Activated naive CD8-positive, alpha-beta T cell treated with anti-CD3 and anti-CD28 coated beads, Interleukin-2, amount 10 ng/mL, durations not matched to agents 7 days and 5 days (primary cell): ENCODE results near the gene MPP2. TPM values are rescaled to one million over a fixed set of nuclear protein-coding genes. Genes with fewer than 3 reads are reported as not detected.
A peak's percentile ranks its signal among the peaks of the same experiment; 100 is the strongest.
"Not testable (repeated sequence)": the region's sequence is repeated elsewhere in the genome, so short reads cannot be mapped to it uniquely, and the experiment has no call there.

Experiments
- ATAC-seq: fragments of 150-1000 bp; cut with Tn5 transposase; one replicate; pipeline ENCODE4 v1.10.0; 2021; ENCODE audit warnings: low read depth, moderate library complexity
- POLR2A ChIA-PET: fragments of 350-600 bp; sonication (Branson Sonifier 250); formaldehyde crosslinking; loops from one replicate; lab custom pipeline; 2021; ENCODE audit warnings: antibody characterized with exemption; lab: Charles Lee
- DNase-seq: peaks from one replicate; pipeline ENCODE4 v3.0.0; 2021
- H3K27ac Mint-ChIP-seq: one replicate; pipeline ENCODE4 v1.8.0; 2022; ENCODE audit warnings: mild to moderate bottlenecking, mixed read lengths
- H3K27me3 Mint-ChIP-seq: one replicate; pipeline ENCODE4 v1.8.0; 2022; ENCODE audit warnings: mild to moderate bottlenecking, moderate library complexity, mixed read lengths
- H3K36me3 Mint-ChIP-seq: one replicate; pipeline ENCODE4 v1.8.0; 2021; ENCODE audit warnings: mild to moderate bottlenecking, mixed read lengths
- H3K4me1 Mint-ChIP-seq: one replicate; pipeline ENCODE4 v1.8.0; 2021; ENCODE audit warnings: mixed read lengths
- H3K4me3 Mint-ChIP-seq: one replicate; pipeline ENCODE4 v1.8.0; 2022; ENCODE audit warnings: mild to moderate bottlenecking, moderate library complexity, mixed read lengths
- H3K9me3 Mint-ChIP-seq: one replicate; pipeline ENCODE4 v1.8.0; 2021; ENCODE audit warnings: mixed read lengths
- total RNA-seq, 2 experiments: library from RNA; stranded (reverse); gene quantifications; one replicate each; pipeline ENCODE4 v1.2.3, GENCODE V29; 2021

The MPP2 gene
- total RNA-seq, 2 experiments from 2014 or later, result 2.3 to 3.1 TPM

DNA sequence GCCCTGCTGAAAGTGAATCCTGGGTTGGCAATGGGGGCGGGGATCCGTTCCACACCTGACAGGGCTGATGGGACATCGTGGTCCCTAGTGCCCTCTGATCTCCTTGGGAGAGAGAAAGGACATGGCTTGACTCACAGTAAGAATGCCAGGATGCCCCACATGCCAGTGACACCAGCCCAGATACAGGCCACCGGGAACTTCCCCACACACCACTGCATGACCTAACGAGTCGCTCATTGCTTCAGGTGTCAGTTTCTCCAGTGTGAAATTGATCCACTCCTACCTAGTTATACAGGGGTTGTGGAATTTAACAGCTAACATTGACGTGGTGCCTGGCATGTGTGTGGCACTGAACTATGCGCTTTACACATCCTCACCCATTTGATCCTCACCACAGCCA, 52.8 kb downstream of the MPP2 start:
- Mint-ChIP-seq H3K36me3 (no peaks in the 10 kb centered on the region), H3K27ac (no peak overlapping the region), H3K9me3 (no peaks in the 10 kb centered on the region), H3K4me3 (no peak overlapping the region), H3K4me1 (no peaks in the 10 kb centered on the region), H3K27me3 (peaks cover 5% of the 10 kb centered on the region)
- ATAC-seq, result no peak
- DNase-seq, result no peak
- POLR2A ChIA-PET, result no interaction called here

DNA sequence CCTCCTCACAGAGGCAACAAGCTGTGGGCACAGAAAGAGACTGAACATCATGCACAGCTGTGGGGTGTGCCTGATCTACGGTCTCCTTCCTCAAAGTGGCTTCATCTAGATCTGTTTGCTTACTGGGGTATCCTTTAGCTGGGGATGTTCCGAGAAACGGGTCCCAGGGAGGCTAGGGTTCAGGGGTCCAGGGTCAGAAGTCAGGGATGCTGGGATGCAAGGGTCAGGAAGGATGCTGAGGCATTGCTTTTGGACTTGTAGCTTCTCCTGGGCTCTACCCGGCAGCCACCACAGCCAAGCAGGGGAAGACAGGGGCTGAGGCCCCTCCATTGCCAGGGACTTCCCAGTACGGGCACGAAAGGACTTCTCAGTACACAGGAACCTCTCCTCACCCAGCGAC, 53.8 kb downstream of the MPP2 start:
- Mint-ChIP-seq H3K4me3 (no peak overlapping the region), H3K9me3 (no peaks in the 10 kb centered on the region)

DNA sequence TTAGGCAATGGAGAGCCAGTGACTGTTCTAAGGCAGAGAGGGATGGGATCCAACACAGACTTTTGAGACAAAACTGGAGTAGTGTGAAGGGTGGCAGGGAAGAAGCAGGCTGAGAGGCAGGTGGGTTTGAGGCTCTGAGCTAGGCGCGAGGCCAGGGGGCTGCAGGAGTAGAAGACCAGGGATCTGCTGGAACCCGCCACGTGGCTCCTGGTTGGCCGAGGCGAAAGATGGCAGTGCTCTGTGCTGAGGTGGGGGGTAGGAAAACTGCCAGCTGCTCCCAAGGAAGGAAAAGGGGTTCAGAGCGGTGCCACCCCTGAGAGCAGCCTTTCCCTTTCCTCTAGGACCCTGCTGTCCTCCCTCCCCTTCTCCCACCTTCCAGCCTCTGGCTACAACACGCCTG, 54.8 kb downstream of the MPP2 start:
- no peaks in the 10 kb centered on the region for H3K4me1 Mint-ChIP-seq
- DNase-seq (no peak), ATAC-seq (no peak)
- POLR2A ChIA-PET, result no interaction called here
- no peak overlapping the region for H3K27ac Mint-ChIP-seq
- no peaks in the 10 kb centered on the region for H3K9me3 Mint-ChIP-seq
- no peaks in the 10 kb centered on the region for H3K36me3 Mint-ChIP-seq
- H3K4me3 Mint-ChIP-seq, result no peak overlapping the region
- no peaks in the 10 kb centered on the region for H3K27me3 Mint-ChIP-seq

More for the DNA sequence above, 53.8 kb downstream of the MPP2 start:
- DNase-seq (no peak), ATAC-seq (no peak)
- Mint-ChIP-seq H3K27ac (no peak overlapping the region), H3K4me1 (no peaks in the 10 kb centered on the region), H3K27me3 (no peaks in the 10 kb centered on the region), H3K36me3 (no peaks in the 10 kb centered on the region)
- POLR2A ChIA-PET, result no interaction called here

DNA sequence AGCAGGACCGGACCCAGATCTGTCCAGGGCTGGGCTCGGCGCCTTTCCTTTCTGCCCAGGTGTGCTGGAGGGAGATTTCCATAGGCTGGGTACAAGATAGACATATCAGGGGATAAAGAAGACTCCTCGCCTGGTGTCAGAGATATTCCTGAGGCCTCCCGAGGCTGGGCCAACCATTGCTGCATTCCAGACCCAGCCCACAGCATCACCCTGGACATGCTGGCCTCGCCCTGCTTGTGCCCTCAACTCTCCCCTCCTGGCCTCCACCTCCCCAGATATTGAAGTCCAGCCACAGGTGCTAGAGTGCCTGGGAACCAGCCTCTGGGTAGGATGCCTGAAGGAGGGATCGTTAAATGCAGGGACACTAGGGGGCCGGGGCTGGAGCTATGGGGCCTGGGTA, 58.2 kb downstream of the MPP2 start:
- no peaks in the 10 kb centered on the region for H3K27me3 Mint-ChIP-seq
- H3K27ac Mint-ChIP-seq, result no peak overlapping the region
- DNase-seq (no peak), ATAC-seq (no peak)
- peaks cover 3% of the 10 kb centered on the region for H3K4me1 Mint-ChIP-seq
- no peak overlapping the region for H3K4me3 Mint-ChIP-seq
- POLR2A ChIA-PET, result interaction anchor here (0.5 kb wide), 1 partner anchor 31 kb away, joined by 3 read pairs; no protein-coding TSS in a partner anchor
- no peaks in the 10 kb centered on the region for H3K36me3 Mint-ChIP-seq
- H3K9me3 Mint-ChIP-seq, result no peaks in the 10 kb centered on the region

DNA sequence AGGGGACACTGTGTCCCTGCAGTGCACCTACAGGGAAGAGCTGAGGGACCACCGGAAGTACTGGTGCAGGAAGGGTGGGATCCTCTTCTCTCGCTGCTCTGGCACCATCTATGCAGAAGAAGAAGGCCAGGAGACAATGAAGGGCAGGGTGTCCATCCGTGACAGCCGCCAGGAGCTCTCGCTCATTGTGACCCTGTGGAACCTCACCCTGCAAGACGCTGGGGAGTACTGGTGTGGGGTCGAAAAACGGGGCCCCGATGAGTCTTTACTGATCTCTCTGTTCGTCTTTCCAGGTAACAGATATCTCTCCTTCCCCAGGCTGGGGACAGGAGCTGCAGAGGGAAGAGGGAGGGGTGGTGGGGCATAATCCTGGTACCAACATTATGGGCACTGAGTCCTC, 58.7 kb downstream of the MPP2 start:
- Mint-ChIP-seq H3K4me1 (peaks cover 3% of the 10 kb centered on the region), H3K27ac (no peak overlapping the region), H3K36me3 (no peaks in the 10 kb centered on the region), H3K4me3 (no peak overlapping the region), H3K9me3 (no peaks in the 10 kb centered on the region), H3K27me3 (no peaks in the 10 kb centered on the region)
- POLR2A ChIA-PET, result interaction anchor here (0.5 kb wide), 1 partner anchor 31 kb away, joined by 3 read pairs; no protein-coding TSS in a partner anchor
- DNase-seq (no peak), ATAC-seq (no peak)

DNA sequence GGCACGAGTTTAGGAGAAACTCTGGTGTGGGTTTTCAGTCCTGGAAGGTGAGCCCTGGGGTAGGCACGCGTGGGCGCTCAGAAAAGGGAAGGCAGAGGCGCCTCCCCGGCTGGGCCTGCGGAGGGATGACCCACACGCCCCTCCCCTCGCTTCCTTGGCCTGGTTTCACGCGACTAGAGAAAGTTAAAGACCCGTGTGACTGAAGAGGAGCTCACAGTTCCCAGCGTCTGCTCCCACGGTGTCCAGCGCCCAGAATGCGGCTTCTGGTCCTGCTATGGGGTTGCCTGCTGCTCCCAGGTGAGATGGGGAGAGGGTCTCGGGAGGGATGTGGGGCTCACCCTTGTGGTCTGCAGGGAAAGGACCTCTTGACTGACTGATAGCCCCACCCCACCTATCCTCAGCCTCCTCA, 60.4 kb downstream of the MPP2 start, which contains the start of gene CD300LG:
TSS of gene CD300LG (plus strand) at position 214 of the 409 bp plus-strand sequence. CDS start at position 255, 41 bp downstream.
- ATAC-seq (no peak), DNase-seq (no peak)
- POLR2A ChIA-PET, result no interaction called here
- Mint-ChIP-seq H3K4me1 (peaks cover 3% of the 10 kb centered on the region), H3K27ac (no peak within 1 kb of the TSS), H3K4me3 (no peak within 1 kb of the TSS), H3K36me3 (no peaks in the 10 kb centered on the region), H3K27me3 (peaks cover 6% of the 10 kb centered on the region), H3K9me3 (no peaks in the 10 kb centered on the region)

DNA sequence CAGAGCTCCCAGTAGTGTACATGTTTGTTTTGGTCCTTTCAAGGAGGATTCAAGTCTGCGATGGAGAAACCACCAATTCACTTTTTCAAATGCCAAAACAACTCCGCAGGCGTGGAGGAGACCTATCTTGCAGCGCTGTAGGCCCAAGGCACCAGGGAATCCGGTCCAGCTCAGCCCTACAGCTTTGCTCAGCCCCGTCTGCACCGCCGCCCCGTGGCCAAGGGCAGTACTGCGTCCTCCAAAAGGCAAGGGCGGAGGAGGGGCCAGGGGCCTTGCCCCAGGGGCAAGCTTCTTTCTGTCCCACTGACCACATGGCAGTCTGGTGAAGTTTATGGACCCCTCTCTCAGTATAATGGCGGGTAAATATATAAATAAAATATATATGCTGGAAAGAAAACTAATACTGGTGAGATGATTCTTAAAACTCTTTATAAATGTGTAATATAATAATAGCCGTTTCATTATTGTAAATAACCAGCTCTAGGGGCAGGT, 61.1 kb downstream of the MPP2 start:
- DNase-seq (peak; percentile 87), ATAC-seq (peak; percentile 93)
- Mint-ChIP-seq H3K4me3 (no peak overlapping the region), H3K9me3 (no peaks in the 10 kb centered on the region), H3K4me1 (peaks cover 3% of the 10 kb centered on the region), H3K27me3 (peaks cover 8% of the 10 kb centered on the region), H3K36me3 (no peaks in the 10 kb centered on the region), H3K27ac (no peak overlapping the region)
- POLR2A ChIA-PET, result no interaction called here

DNA sequence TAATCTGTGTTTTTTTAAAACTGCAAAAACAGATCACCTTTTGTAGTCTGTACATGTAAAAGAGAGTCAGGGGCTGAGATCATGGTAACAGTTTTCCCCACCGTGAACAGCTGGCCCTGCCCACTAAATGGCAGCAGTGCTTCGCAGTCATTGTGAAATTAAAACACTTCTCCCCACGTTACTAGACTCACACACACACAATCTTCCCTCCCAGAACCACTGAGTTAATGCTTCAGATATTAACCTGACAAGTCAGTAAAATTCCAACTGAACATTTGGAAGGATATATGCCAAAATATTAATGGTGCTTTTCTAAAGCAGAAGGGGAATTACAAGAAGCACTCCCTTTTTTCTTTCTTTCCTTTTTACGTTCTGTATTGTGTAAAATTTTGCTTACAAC, 61.6 kb downstream of the MPP2 start:
- Mint-ChIP-seq H3K9me3 (no peaks in the 10 kb centered on the region), H3K36me3 (no peaks in the 10 kb centered on the region), H3K27ac (no peak overlapping the region), H3K4me3 (no peak overlapping the region), H3K27me3 (peaks cover 10% of the 10 kb centered on the region), H3K4me1 (peaks cover 3% of the 10 kb centered on the region)
- POLR2A ChIA-PET, result no interaction called here
- no peak for DNase-seq
- ATAC-seq, result no peak

DNA sequence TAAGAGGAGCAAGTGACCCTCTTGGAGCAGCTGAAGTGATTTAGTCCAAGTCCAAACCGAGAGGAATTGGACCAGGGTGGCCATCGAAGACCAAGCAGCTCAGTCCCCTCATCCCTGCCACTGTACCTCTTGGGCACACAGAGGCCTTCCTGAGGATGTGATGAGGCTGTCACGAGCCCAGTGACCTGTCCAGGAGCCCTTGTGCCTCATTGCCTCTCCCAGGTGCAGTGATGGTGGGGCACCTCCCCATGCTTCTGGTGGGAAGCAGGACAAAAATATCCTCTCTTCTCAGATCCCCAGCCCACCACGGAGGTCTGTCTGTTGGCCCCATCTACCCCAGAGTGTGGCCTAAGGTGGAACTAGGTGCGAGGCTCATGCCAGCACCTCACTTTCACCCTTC, 63.1 kb downstream of the MPP2 start:
- no peak for ATAC-seq
- POLR2A ChIA-PET, result no interaction called here
- H3K27me3 Mint-ChIP-seq, result peaks cover 16% of the 10 kb centered on the region
- H3K4me3 Mint-ChIP-seq, result no peak overlapping the region
- H3K36me3 Mint-ChIP-seq, result no peaks in the 10 kb centered on the region
- H3K27ac Mint-ChIP-seq, result no peak overlapping the region
- DNase-seq, result no peak
- H3K4me1 Mint-ChIP-seq, result peaks cover 3% of the 10 kb centered on the region
- no peaks in the 10 kb centered on the region for H3K9me3 Mint-ChIP-seq

DNA sequence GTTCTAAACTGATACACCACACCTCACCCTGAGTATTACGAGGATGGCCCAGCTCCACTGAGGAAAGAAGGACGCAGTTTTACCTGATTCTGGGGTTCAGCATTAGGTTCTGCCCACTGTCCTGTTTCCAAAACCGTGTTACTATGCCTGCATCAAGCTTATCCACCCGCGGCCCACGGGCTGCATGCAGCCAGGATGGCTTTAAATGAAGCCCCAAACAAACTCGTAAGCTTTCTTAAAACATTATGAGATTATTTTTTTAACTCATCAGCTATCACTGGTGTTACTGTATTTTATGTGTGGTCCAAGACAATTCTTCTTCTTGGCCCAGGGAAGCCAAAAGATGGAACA, 64.4 kb downstream of the MPP2 start:
- Mint-ChIP-seq H3K27ac (no peak overlapping the region), H3K4me3 (no peak overlapping the region), H3K4me1 (peaks cover 3% of the 10 kb centered on the region), H3K27me3 (peaks cover 17% of the 10 kb centered on the region), H3K9me3 (no peaks in the 10 kb centered on the region), H3K36me3 (no peaks in the 10 kb centered on the region)
- POLR2A ChIA-PET, result no interaction called here
- ATAC-seq (no peak), DNase-seq (no peak)

DNA sequence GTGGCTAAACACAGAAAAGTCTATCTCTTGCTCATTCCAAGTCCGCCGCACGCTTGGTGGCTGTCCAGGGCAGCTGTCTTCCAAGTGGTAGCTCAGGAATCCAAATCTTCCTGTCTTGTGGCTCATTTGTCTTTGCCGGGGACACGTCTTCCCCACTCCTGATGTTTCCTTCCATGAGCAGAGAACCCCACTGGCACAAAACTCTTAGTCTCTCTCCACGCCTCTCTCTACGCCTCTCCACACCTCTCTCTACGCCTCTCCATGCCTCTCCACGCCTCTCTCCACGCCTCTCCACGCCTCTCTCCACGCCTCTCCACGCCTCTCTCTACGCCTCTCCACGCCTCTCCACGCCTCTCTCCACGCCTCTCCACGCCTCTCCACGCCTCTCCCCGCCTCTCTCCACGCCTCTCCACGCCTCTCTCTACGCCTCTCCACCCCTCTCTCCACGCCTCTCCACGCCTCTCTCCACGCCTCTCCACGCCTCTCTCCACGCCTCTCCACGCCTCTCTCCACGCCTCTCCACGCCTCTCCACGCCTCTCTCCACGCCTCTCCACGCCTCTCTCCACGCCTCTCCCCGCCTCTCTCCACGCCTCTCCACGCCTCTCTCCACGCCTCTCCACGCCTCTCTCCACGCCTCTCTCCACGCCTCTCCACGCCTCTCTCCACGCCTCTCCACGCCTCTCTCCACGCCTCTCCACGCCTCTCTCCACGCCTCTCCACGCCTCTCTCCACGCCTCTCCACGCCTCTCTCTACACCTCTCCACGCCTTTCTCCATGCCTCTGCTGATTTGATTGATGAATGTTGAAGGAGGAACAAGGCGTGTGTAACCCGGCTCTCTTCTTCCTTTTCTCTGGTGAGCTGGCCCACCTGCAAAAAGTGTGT, 65.0 kb downstream of the MPP2 start:
- H3K9me3 Mint-ChIP-seq, H3K36me3 Mint-ChIP-seq, H3K4me3 Mint-ChIP-seq, DNase-seq, H3K4me1 Mint-ChIP-seq, ATAC-seq, H3K27ac Mint-ChIP-seq, POLR2A ChIA-PET: not testable (repeated sequence)
- peaks cover 20% of the 10 kb centered on the region for H3K27me3 Mint-ChIP-seq

DNA sequence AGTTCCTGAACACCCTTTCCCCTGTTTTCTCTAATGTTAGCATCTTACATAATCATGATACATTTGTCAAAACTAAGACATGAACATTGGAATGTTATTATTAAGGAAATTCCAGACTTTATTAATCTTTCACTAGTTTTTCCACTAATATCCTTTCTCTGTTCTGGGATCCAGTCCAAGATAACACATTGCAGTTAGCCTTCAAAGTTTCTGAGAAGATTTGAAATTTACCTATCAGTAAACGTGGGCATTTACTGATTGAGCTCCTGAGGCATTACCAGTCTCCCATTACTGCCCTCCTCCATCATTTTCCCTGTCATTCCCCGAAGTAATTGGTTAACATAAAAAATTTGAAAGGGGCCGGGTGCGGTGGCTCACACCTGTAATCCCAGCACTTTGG, 66.1 kb downstream of the MPP2 start:
- Mint-ChIP-seq H3K27me3 (peaks cover 29% of the 10 kb centered on the region), H3K4me1 (peaks cover 2% of the 10 kb centered on the region), H3K4me3 (no peak overlapping the region), H3K9me3 (no peaks in the 10 kb centered on the region), H3K27ac (no peak overlapping the region), H3K36me3 (no peaks in the 10 kb centered on the region)
- DNase-seq (no peak), ATAC-seq (no peak)
- POLR2A ChIA-PET, result no interaction called here

DNA sequence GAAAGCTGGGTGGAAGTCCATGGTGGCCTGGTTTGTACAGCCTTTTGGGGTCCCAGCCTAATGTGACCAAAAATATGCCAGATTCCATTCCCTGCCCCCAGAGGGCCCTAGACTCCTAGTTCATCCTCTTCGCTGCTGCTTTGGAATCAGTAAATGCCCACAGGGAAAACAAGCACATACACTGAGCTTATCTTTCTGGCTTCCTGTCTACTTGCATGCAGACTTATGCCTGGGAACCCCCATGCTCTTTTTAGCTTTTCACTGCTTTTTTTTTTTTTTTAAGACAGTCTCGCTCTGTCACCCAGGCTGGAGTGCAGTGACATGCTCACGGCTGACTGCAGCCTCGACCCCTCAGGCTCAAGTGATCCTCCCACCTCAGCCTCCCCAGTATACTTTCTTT, 66.5 kb downstream of the MPP2 start:
- Mint-ChIP-seq H3K9me3 (no peaks in the 10 kb centered on the region), H3K27ac (no peak overlapping the region), H3K27me3 (peaks cover 34% of the 10 kb centered on the region), H3K36me3 (no peaks in the 10 kb centered on the region), H3K4me3 (no peak overlapping the region), H3K4me1 (no peaks in the 10 kb centered on the region)
- no peak for ATAC-seq
- POLR2A ChIA-PET, result no interaction called here
- no peak for DNase-seq

DNA sequence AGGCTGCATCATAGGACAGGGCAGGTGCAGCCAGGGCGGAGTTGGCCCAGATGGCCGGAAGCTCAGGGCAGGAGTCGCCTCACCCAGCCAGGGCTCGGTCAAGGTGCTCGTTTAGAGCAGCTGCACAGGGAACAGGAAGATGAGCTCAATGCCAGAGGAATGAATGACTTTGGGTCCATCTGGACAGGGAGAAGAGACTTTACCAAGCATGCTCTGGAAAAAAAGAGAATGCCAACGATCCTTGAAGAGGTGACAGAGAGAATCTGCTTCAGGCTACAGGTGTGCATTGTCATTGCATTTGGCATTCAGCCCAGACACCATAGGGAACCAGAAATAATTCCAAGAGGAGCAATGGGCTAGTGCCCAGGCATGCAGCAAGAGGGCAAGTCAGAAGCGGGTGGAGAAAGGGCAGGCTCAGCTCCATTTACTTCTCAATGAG, 67.6 kb downstream of the MPP2 start:
- Mint-ChIP-seq H3K9me3 (no peaks in the 10 kb centered on the region), H3K4me1 (no peaks in the 10 kb centered on the region), H3K27me3 (peaks cover 45% of the 10 kb centered on the region), H3K27ac (no peak overlapping the region), H3K4me3 (no peak overlapping the region), H3K36me3 (no peaks in the 10 kb centered on the region)
- ATAC-seq (no peak), DNase-seq (no peak)
- POLR2A ChIA-PET, result no interaction called here
